K562 (cell line): Measurements from ENCODE around the gene KLF2. TPM values are rescaled to one million over a fixed set of nuclear protein-coding genes. Genes with fewer than 3 reads are reported as not detected.

Experiments
- BCOR ChIP-seq: fragments of 450-650 bp; IDR thresholded peaks from 2 replicates; pipeline ENCODE4 v1.6.1; 2016
- DACH1 ChIP-seq: fragments of 450-650 bp; IDR thresholded peaks from 2 replicates; pipeline ENCODE4 v1.6.1; 2018; ENCODE audit not compliant: partially characterized antibody
- ETS1 ChIP-seq: conservative IDR thresholded peaks from 2 replicates; pipeline ENCODE4 v1.6.1; 2011; ENCODE audit warnings: low read depth, mild to moderate bottlenecking, low read length; ENCODE audit not compliant: control insufficient read depth
- ETV5 ChIP-seq: sonication (generic); formaldehyde crosslinking; IDR thresholded peaks from 2 replicates; pipeline ENCODE4 v1.4.0; 2020; ENCODE audit warnings: low read depth, mild to moderate bottlenecking, missing genetic modification reagents
- ETV6 ChIP-seq, 3 experiments: fragments of 150-350 bp in 1 of 3; sonication (generic) in 1 of 3; formaldehyde crosslinking in 1 of 3; IDR thresholded peaks; 2 replicates each; pipeline versions ENCODE4 v1.6.1 to v1.8.0; 2014 to 2022; ENCODE audit warnings: borderline replicate concordance in 2 of 3, low read depth in 2 of 3, antibody characterized with exemption in 1 of 3, low read length in 1 of 3, mild to moderate bottlenecking in 1 of 3, missing genetic modification reagents in 1 of 3
- HMBOX1 ChIP-seq: sonication (generic); IDR thresholded peaks from 2 replicates; pipeline ENCODE4 v1.6.1; 2016
- HMG20B ChIP-seq: fragments of 250-450 bp; sonication (Bioruptor Pico); IDR thresholded peaks from 2 replicates; pipeline ENCODE4 v1.5.0; 2021; ENCODE audit warnings: mild to moderate bottlenecking
- LEF1 ChIP-seq: fragments of 450-650 bp; IDR thresholded peaks from 2 replicates; pipeline ENCODE4 v1.6.1; 2016; ENCODE audit warnings: mild to moderate bottlenecking
- MYC ChIP-seq, 2 experiments: fragments of 250-450 bp in 1 of 2; sonication (Bioruptor Pico) in 1 of 2; IDR thresholded peaks; 2 replicates each; pipeline versions ENCODE4 v1.5.1 to v1.6.1; 2012 to 2021; ENCODE audit warnings: low read depth in 2 of 2, borderline replicate concordance in 1 of 2, improper control_type of control experiment in 1 of 2, low read length in 1 of 2, mild to moderate bottlenecking in 1 of 2, moderate library complexity in 1 of 2
- MYNN ChIP-seq, 2 experiments: sonication (generic); formaldehyde crosslinking in 1 of 2; IDR thresholded peaks; 2 replicates each; pipeline versions ENCODE4 v1.5.0 to v1.6.1; 2016 to 2020; ENCODE audit warnings: antibody characterized with exemption in 1 of 2, missing genetic modification reagents in 1 of 2
- NFXL1 ChIP-seq: fragments of 450-650 bp; formaldehyde crosslinking; IDR thresholded peaks from 2 replicates; pipeline ENCODE4 v1.4.0; 2021; ENCODE audit warnings: mild to moderate bottlenecking
- PHF20 ChIP-seq: fragments of 450-650 bp; IDR thresholded peaks from 2 replicates; pipeline ENCODE4 v1.6.1; 2018; ENCODE audit not compliant: partially characterized antibody
- RCOR1 ChIP-seq, 2 experiments: IDR thresholded peaks; 2 replicates each; pipeline ENCODE4 v1.6.1; 2012; ENCODE audit warnings: low read depth in 2 of 2, low read length in 2 of 2, borderline replicate concordance in 1 of 2, improper control_type of control experiment in 1 of 2
- RNF2 ChIP-seq: sonication (generic); IDR thresholded peaks from 2 replicates; pipeline ENCODE4 v1.6.1; 2016
- SMARCA4 ChIP-seq: fragments of 450-650 bp; IDR thresholded peaks from 2 replicates; pipeline ENCODE4 v1.6.1; 2016
- TCF3 ChIP-seq: sonication (generic); formaldehyde crosslinking; IDR thresholded peaks from 2 replicates; pipeline ENCODE4 v1.4.0; 2020; ENCODE audit warnings: mild to moderate bottlenecking, missing genetic modification reagents
- VEZF1 ChIP-seq: fragments of 200-800 bp; sonication (Bioruptor generic); IDR thresholded peaks from 2 replicates; pipeline ENCODE4 v1.6.1; 2017; ENCODE audit warnings: missing genetic modification characterization, missing compliant biosample characterization
- YY1 ChIP-seq, 3 experiments: IDR thresholded peaks; 2 replicates each; pipeline ENCODE4 v1.6.1; 2011; ENCODE audit warnings: low read length in 2 of 3, mild to moderate bottlenecking in 2 of 3, moderate library complexity in 2 of 3, borderline replicate concordance in 1 of 3, control low read depth in 1 of 3, low read depth in 1 of 3; ENCODE audit not compliant: insufficient read depth in 3 of 3, insufficient replicate concordance in 2 of 3, control insufficient read depth in 1 of 3, insufficient read length in 1 of 3; ENCODE audit errors: extremely low read depth in 1 of 3
- ZBTB33 ChIP-seq: sonication (generic); formaldehyde crosslinking; IDR thresholded peaks from 2 replicates; pipeline ENCODE4 v1.8.1; 2023; ENCODE audit warnings: mild to moderate bottlenecking, missing genetic modification reagents
- ZKSCAN8 ChIP-seq: fragments of 200-800 bp; sonication (Bioruptor generic); IDR thresholded peaks from 2 replicates; pipeline ENCODE4 v1.6.1; 2016; ENCODE audit warnings: missing genetic modification characterization, missing compliant biosample characterization
- ZNF140 ChIP-seq: fragments of 250-450 bp; sonication (Bioruptor Pico); IDR thresholded peaks from 2 replicates; pipeline ENCODE4 v1.8.0; 2021; ENCODE audit warnings: moderate library complexity, mild to moderate bottlenecking, inconsistent platforms
- ZNF354B ChIP-seq: fragments of 250-450 bp; sonication (Bioruptor Pico); IDR thresholded peaks from 2 replicates; pipeline ENCODE4 v1.4.0; 2020
- ZNF445 ChIP-seq: fragments of 250-450 bp; sonication (Bioruptor Pico); IDR thresholded peaks from 2 replicates; pipeline ENCODE4 v1.4.0; 2020; ENCODE audit warnings: low read depth, mild to moderate bottlenecking, moderate library complexity
- polyA plus RNA-seq, 8 experiments: library from polyadenylated mRNA; depleted of rRNA in 4 of 8; stranded (reverse) in 5 of 8; unstranded in 3 of 8; fragments of >200 nt; fragmentation: Nextera tagmentation in 2 of 8; fragmentation: Illumina TruSeq in 1 of 8; extraction: Ambion mirVana in 2 of 8; extraction: Trizol in 1 of 8; gene quantifications; 2 replicates each; pipeline versions ENCODE4 v1.2.1 to v1.2.3, GENCODE V29; 2011 to 2014; ENCODE audit warnings: inconsistent platforms in 1 of 8, missing spikeins in 1 of 8
- total RNA-seq, 7 experiments: library from RNA; depleted of rRNA in 6 of 7; stranded (reverse); fragments of >200 nt in 6 of 7; fragmentation: Illumina TruSeq in 2 of 7; extraction: Trizol in 2 of 7; gene quantifications; 2 replicates each; pipeline versions ENCODE4 v1.2.1 to v1.2.3, GENCODE V29; 2011 to 2021; ENCODE audit warnings: low replicate concordance in 1 of 7

KLF2 gene
- total and polyA plus RNA-seq, 9 of the 15 experiments (the other 6 are each of a cell fraction or from before 2014, with no cell fraction given): 0.07 to 0.71 TPM; not detected in 7

- TF ChIP-seq TCF3: peak; percentile 56
- TF ChIP-seq ETV5 (CRISPR knock-in tag): peak; percentile 71
- peak; percentile 47; the same call in 1 of the 2 replicates for TF ChIP-seq RNF2
- TF ChIP-seq ETV6 (IDR thresholded peaks at IDR 0.05; ENCODE audit: borderline replicate concordance in 1 of 2, low read depth in 2 of 2, low read length in 1 of 2): no peak
- no peak for TF ChIP-seq ETV6 (CRISPR knock-in tag; IDR thresholded peaks at IDR 0.05; ENCODE audit: borderline replicate concordance)
- TF ChIP-seq BCOR: no peak
- TF ChIP-seq DACH1: peak; percentile 63
- peak; percentile 54; the same call in 1 of the 2 replicates for TF ChIP-seq SMARCA4
- no peak for TF ChIP-seq HMG20B (CRISPR knock-in tag)
- TF ChIP-seq ZNF354B (CRISPR knock-in tag): no peak
- TF ChIP-seq ZBTB33 (CRISPR knock-in tag): no peak
- TF ChIP-seq MYNN (IDR thresholded peaks at IDR 0.05): peak; percentile 49; the same call in 1 of the 2 replicates
- TF ChIP-seq MYNN (CRISPR knock-in tag; IDR thresholded peaks at IDR 0.05): no peak
- peak; percentile 95 for TF ChIP-seq ETS1
- TF ChIP-seq NFXL1 (CRISPR knock-in tag): no peak
- TF ChIP-seq HMBOX1: peak; percentile 74
- peak; percentile 58; the same call in 1 of the 2 replicates for TF ChIP-seq VEZF1 (CRISPR knock-in tag)
- no peak for TF ChIP-seq ZKSCAN8 (CRISPR knock-in tag)
- TF ChIP-seq YY1 (IDR thresholded peaks at IDR 0.05; ENCODE audit: borderline replicate concordance in 1 of 3, control insufficient read depth in 1 of 3, extremely low read depth in 1 of 3, insufficient read depth in 3 of 3, insufficient read length in 1 of 3, insufficient replicate concordance in 2 of 3, low read depth in 1 of 3, low read length in 2 of 3): peak in 1 of 3 experiments; percentile 8
- TF ChIP-seq RCOR1 (IDR thresholded peaks at IDR 0.05; ENCODE audit: borderline replicate concordance in 1 of 2, low read depth in 2 of 2, low read length in 2 of 2): peak in 1 of 2 experiments; percentile 93; a peak in 2 of 4 replicates
- TF ChIP-seq MYC (IDR thresholded peaks at IDR 0.05; ENCODE audit: low read depth, low read length): no peak
- no peak for TF ChIP-seq MYC (CRISPR knock-in tag; IDR thresholded peaks at IDR 0.05; ENCODE audit: borderline replicate concordance, low read depth)
- no peak for TF ChIP-seq ZNF445 (CRISPR knock-in tag)
- TF ChIP-seq ZNF140 (CRISPR knock-in tag): no peak
- peak; percentile 56; the same call in 1 of the 2 replicates for TF ChIP-seq LEF1
- peak; percentile 18 for TF ChIP-seq PHF20
Observed at GRCh38 chr19:16371540-16371986, 46.9 kb downstream of the KLF2 start (continued).
